ENCODE data around the gene MAP4K3.

DNA sequence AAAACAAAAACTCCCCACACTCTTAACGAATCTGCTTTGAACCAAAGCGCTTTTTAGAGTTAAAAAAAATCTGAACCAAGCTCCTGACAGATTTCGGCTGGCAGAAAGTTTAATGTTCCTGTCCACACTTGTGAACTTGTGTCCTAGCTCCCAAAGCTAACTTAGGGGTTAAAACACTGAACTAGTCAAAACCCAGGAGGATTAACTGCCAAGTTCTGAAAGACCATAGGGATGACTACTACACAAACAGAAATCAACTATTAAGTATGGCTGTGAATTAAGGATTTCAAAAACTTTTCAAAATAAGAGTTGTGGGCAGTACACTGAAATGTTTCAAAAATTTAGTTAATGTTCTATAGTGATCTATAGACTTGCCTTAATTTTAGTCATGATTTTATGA is 167.1 kb downstream of the MAP4K3 start:
- TF ChIP-seq, protein P1, sequence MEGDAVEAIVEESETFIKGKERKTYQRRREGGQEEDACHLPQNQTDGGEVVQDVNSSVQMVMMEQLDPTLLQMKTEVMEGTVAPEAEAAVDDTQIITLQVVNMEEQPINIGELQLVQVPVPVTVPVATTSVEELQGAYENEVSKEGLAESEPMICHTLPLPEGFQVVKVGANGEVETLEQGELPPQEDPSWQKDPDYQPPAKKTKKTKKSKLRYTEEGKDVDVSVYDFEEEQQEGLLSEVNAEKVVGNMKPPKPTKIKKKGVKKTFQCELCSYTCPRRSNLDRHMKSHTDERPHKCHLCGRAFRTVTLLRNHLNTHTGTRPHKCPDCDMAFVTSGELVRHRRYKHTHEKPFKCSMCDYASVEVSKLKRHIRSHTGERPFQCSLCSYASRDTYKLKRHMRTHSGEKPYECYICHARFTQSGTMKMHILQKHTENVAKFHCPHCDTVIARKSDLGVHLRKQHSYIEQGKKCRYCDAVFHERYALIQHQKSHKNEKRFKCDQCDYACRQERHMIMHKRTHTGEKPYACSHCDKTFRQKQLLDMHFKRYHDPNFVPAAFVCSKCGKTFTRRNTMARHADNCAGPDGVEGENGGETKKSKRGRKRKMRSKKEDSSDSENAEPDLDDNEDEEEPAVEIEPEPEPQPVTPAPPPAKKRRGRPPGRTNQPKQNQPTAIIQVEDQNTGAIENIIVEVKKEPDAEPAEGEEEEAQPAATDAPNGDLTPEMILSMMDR (conservative IDR thresholded peaks at IDR 0.05; ENCODE audit: low read depth, low read length): no peak
- no peak for TF ChIP-seq EZH2phosphoT487 (IDR thresholded peaks at IDR 0.05; ENCODE audit: borderline replicate concordance, low read length)

Data from PC-3 (cell line).